Measurements from ENCODE around the gene RAB27A.

RAB27A gene

GRCh38 chr15:55194256-55194655 lies 95.4 kb downstream of the RAB27A start:
- peaks cover 26% of the 10 kb centered on the region; the same call in 1 of the 2 replicates for H4K20me1 ChIP-seq (ENCODE audit: low read depth, low read length)
- H3K4me2 ChIP-seq (ENCODE audit: low read depth, low read length, poor library complexity, severe bottlenecking) = peak overlapping the region; percentile 93
- H3K27me3 ChIP-seq (ENCODE audit: low read length) = no peaks in the 10 kb centered on the region
- no peak overlapping the region for H3K4me3 ChIP-seq (ENCODE audit: insufficient read depth, low read length, poor library complexity, severe bottlenecking)
- H3K27ac ChIP-seq (ENCODE audit: low read depth, low read length) = no peak overlapping the region
- no peak for TF ChIP-seq EZH2phosphoT487 (conservative IDR thresholded peaks at IDR 0.05; ENCODE audit: low read length)
- TF ChIP-seq, protein P1, sequence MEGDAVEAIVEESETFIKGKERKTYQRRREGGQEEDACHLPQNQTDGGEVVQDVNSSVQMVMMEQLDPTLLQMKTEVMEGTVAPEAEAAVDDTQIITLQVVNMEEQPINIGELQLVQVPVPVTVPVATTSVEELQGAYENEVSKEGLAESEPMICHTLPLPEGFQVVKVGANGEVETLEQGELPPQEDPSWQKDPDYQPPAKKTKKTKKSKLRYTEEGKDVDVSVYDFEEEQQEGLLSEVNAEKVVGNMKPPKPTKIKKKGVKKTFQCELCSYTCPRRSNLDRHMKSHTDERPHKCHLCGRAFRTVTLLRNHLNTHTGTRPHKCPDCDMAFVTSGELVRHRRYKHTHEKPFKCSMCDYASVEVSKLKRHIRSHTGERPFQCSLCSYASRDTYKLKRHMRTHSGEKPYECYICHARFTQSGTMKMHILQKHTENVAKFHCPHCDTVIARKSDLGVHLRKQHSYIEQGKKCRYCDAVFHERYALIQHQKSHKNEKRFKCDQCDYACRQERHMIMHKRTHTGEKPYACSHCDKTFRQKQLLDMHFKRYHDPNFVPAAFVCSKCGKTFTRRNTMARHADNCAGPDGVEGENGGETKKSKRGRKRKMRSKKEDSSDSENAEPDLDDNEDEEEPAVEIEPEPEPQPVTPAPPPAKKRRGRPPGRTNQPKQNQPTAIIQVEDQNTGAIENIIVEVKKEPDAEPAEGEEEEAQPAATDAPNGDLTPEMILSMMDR (IDR thresholded peaks at IDR 0.05; ENCODE audit: insufficient read depth, low read length, poor library complexity, severe bottlenecking) = no peak
- H3F3A ChIP-seq (ENCODE audit: insufficient read depth) = peaks cover 16% of the 10 kb centered on the region
- peaks cover 39% of the 10 kb centered on the region for H3K36me3 ChIP-seq (ENCODE audit: low read length)
- H3K9me2 ChIP-seq (replicated peaks; ENCODE audit: insufficient read depth, low read length) = no peaks in the 10 kb centered on the region
- peaks cover 8% of the 10 kb centered on the region; the same call in 1 of the 2 replicates for H3K9me3 ChIP-seq (ENCODE audit: insufficient read depth, low read length)
- no peak overlapping the region for H2AFZ ChIP-seq (ENCODE audit: low read depth, low read length, severe bottlenecking)
- H3K79me2 ChIP-seq (ENCODE audit: insufficient read depth, low read length) = peaks cover 74% of the 10 kb centered on the region
- H3K9ac ChIP-seq (ENCODE audit: low read length) = 0 out of 2 replicates have a peak overlapping the region, but pooled peaks have one; percentile 79

DNA sequence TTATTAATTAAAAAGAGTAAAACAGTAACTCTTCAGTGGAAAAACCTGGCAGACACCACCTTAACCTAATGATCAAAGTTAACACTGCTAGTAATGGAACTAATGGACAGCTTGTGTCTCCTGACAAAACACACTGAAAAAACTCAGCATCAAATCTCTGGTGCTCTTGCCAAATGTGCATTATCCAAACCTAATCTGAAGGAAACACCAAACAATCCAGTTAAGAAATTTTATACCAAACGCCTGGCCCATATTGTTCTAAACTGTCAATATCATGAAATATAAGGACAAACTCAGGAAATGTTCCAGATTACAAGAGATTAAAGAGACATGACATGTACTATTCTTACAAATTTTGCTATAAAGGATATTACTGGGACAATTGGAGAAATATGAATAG lies 103.3 kb downstream of the RAB27A start:
- peaks cover 70% of the 10 kb centered on the region for H3K36me3 ChIP-seq (ENCODE audit: low read length)
- 0 out of 2 replicates have a peak, but pooled peaks cover 4% of the 10 kb centered on the region for H3F3A ChIP-seq (ENCODE audit: insufficient read depth)
- H3K9ac ChIP-seq (ENCODE audit: low read length) = no peak overlapping the region
- H2AFZ ChIP-seq (ENCODE audit: low read depth, low read length, severe bottlenecking) = no peak overlapping the region
- TF ChIP-seq, protein P1 (IDR thresholded peaks at IDR 0.05; ENCODE audit: insufficient read depth, low read length, poor library complexity, severe bottlenecking) = no peak
- no peak for TF ChIP-seq EZH2phosphoT487 (conservative IDR thresholded peaks at IDR 0.05; ENCODE audit: low read length)
- no peaks in the 10 kb centered on the region for H3K9me3 ChIP-seq (ENCODE audit: insufficient read depth, low read length)
- no peak overlapping the region for H3K27ac ChIP-seq (ENCODE audit: low read depth, low read length)
- no peaks in the 10 kb centered on the region for H3K27me3 ChIP-seq (ENCODE audit: low read length)
- no peak overlapping the region for H3K4me3 ChIP-seq (ENCODE audit: insufficient read depth, low read length, poor library complexity, severe bottlenecking)
- H4K20me1 ChIP-seq (ENCODE audit: low read depth, low read length) = peaks cover 20% of the 10 kb centered on the region
- peaks cover 69% of the 10 kb centered on the region for H3K79me2 ChIP-seq (ENCODE audit: insufficient read depth, low read length)
- no peaks in the 10 kb centered on the region for H3K9me2 ChIP-seq (replicated peaks; ENCODE audit: insufficient read depth, low read length)
- no peak overlapping the region for H3K4me2 ChIP-seq (ENCODE audit: low read depth, low read length, poor library complexity, severe bottlenecking)

DNA sequence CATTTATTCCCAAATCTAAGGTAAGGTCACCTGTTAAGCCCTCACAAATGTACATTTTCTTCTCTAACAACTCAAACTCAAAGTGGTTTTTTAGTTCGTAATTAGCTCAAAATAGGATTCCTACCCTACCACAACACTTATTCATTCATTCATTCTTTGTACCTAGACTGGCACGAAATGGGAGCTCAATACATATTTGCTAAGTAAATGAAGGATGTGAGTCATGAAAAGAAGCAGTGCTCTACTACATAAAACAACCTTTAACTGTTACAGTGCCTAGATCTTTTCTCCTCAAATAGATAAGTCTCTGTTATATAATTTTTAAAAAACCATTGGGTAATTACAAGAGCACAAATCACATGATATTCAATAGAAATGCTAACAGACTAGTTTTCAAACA lies 105.9 kb downstream of the RAB27A start:
- no peak overlapping the region for H3K4me2 ChIP-seq (ENCODE audit: low read depth, low read length, poor library complexity, severe bottlenecking)
- no peaks in the 10 kb centered on the region for H3K9me2 ChIP-seq (replicated peaks; ENCODE audit: insufficient read depth, low read length)
- H3K79me2 ChIP-seq (ENCODE audit: insufficient read depth, low read length) = peaks cover 43% of the 10 kb centered on the region
- no peak overlapping the region for H2AFZ ChIP-seq (ENCODE audit: low read depth, low read length, severe bottlenecking)
- no peaks in the 10 kb centered on the region for H3K27me3 ChIP-seq (ENCODE audit: low read length)
- TF ChIP-seq EZH2phosphoT487 (conservative IDR thresholded peaks at IDR 0.05; ENCODE audit: low read length) = no peak
- TF ChIP-seq, protein P1 (IDR thresholded peaks at IDR 0.05; ENCODE audit: insufficient read depth, low read length, poor library complexity, severe bottlenecking) = no peak
- no peak overlapping the region for H3K9ac ChIP-seq (ENCODE audit: low read length)
- H3K9me3 ChIP-seq (ENCODE audit: insufficient read depth, low read length) = no peaks in the 10 kb centered on the region
- H3K27ac ChIP-seq (ENCODE audit: low read depth, low read length) = no peak overlapping the region
- peaks cover 73% of the 10 kb centered on the region for H3K36me3 ChIP-seq (ENCODE audit: low read length)
- H3K4me3 ChIP-seq (ENCODE audit: insufficient read depth, low read length, poor library complexity, severe bottlenecking) = no peak overlapping the region
- H4K20me1 ChIP-seq (ENCODE audit: low read depth, low read length) = peaks cover 20% of the 10 kb centered on the region
- no peaks in the 10 kb centered on the region for H3F3A ChIP-seq (ENCODE audit: insufficient read depth)

Data from SU-DHL-6 (cell line).